Astrocyte (in vitro differentiated cells and primary cell): ENCODE results near the gene IMPDH1. TPM values are rescaled to one million over a fixed set of nuclear protein-coding genes. Genes with fewer than 3 reads are reported as not detected.

Experiments
- DNase-seq: peaks from one replicate; pipeline ENCODE4 v3.0.0-alpha.2; 2010; ENCODE audit warnings: low read depth
- FAIRE-seq: peaks from 2 replicates; lab custom pipeline; 2011; peaks lifted over from hg19 to GRCh38; lab: Jason Lieb, UNC
- H2AFZ ChIP-seq: 2 replicates; pipeline ENCODE4 v1.6.0; 2012; ENCODE audit warnings: low read depth, low read length, inconsistent platforms
- H3K27ac ChIP-seq: 2 replicates; pipeline ENCODE4 v1.5.1; 2011; ENCODE audit warnings: low read depth, low read length, inconsistent platforms
- H3K27me3 ChIP-seq: 2 replicates; pipeline ENCODE4 v1.6.0; 2011; ENCODE audit warnings: low read length, inconsistent platforms; ENCODE audit not compliant: insufficient read depth
- H3K36me3 ChIP-seq: 2 replicates; pipeline ENCODE4 v1.5.1; 2011; ENCODE audit warnings: low read length, inconsistent platforms; ENCODE audit not compliant: insufficient read depth
- H3K4me1 ChIP-seq: 2 replicates; pipeline ENCODE4 v1.5.1; 2011; ENCODE audit warnings: low read length, inconsistent platforms; ENCODE audit not compliant: insufficient read depth
- H3K4me2 ChIP-seq: 2 replicates; pipeline ENCODE4 v1.6.0; 2012; ENCODE audit warnings: low read length, inconsistent platforms
- H3K4me3 ChIP-seq: 2 replicates; pipeline ENCODE4 v1.5.1; 2011; ENCODE audit warnings: low read depth, mild to moderate bottlenecking, low read length, inconsistent platforms; ENCODE audit not compliant: insufficient read depth
- H3K79me2 ChIP-seq: 2 replicates; pipeline ENCODE4 v1.6.0; 2012; ENCODE audit warnings: mild to moderate bottlenecking, low read length, inconsistent platforms; ENCODE audit not compliant: insufficient read depth
- H3K9ac ChIP-seq: 2 replicates; pipeline ENCODE4 v1.6.0; 2012; ENCODE audit warnings: mild to moderate bottlenecking, low read length, inconsistent platforms
- H3K9me3 ChIP-seq: 2 replicates; pipeline ENCODE4 v1.5.1; 2012; ENCODE audit warnings: low read depth, mild to moderate bottlenecking, low read length, inconsistent platforms; ENCODE audit not compliant: insufficient read depth
- H4K20me1 ChIP-seq: 2 replicates; pipeline ENCODE4 v1.6.0; 2012; ENCODE audit warnings: low read length, inconsistent platforms; ENCODE audit not compliant: insufficient read depth
- H3K27ac Mint-ChIP-seq: one replicate; pipeline ENCODE4 v1.8.0; 2021; ENCODE audit warnings: mild to moderate bottlenecking, mixed read lengths; ENCODE audit not compliant: unreplicated experiment
- H3K27me3 Mint-ChIP-seq: one replicate; pipeline ENCODE4 v1.8.0; 2021; ENCODE audit warnings: low read depth, mixed read lengths; ENCODE audit not compliant: unreplicated experiment
- H3K36me3 Mint-ChIP-seq: one replicate; pipeline ENCODE4 v1.8.0; 2021; ENCODE audit warnings: low read depth, mixed read lengths; ENCODE audit not compliant: unreplicated experiment
- H3K4me1 Mint-ChIP-seq: one replicate; pipeline ENCODE4 v1.8.0; 2021; ENCODE audit warnings: low read depth, mixed read lengths; ENCODE audit not compliant: unreplicated experiment
- H3K4me3 Mint-ChIP-seq: one replicate; pipeline ENCODE4 v1.8.0; 2021; ENCODE audit warnings: mild to moderate bottlenecking, moderate library complexity, mixed read lengths; ENCODE audit not compliant: unreplicated experiment
- H3K9me3 Mint-ChIP-seq: one replicate; pipeline ENCODE4 v1.8.0; 2021; ENCODE audit warnings: mild to moderate bottlenecking, mixed read lengths; ENCODE audit not compliant: unreplicated experiment
- CTCF ChIP-seq: IDR thresholded peaks from 2 replicates; pipeline ENCODE4 v1.5.1; 2011; ENCODE audit warnings: low read depth, mild to moderate bottlenecking, inconsistent platforms, low read length, moderate library complexity; ENCODE audit not compliant: insufficient read depth
- EZH2 ChIP-seq: IDR thresholded peaks from 2 replicates; pipeline ENCODE4 v1.6.1; 2012; ENCODE audit warnings: mild to moderate bottlenecking, low read length, inconsistent platforms; ENCODE audit not compliant: insufficient read depth
- total RNA-seq: library from RNA; stranded (reverse); gene quantifications from 2 replicates; pipeline ENCODE4 v1.2.1, GENCODE V29; 2021

IMPDH1 gene
- total RNA-seq, 1 donor from 2014 or later: 43.9 TPM

- Histone ChIP-seq H3K27ac (no peak overlapping the region), H3K9ac (peak overlapping the region; percentile 8), H3K27me3 (peaks cover 4% of the 10 kb centered on the region), H3K4me3 (peak overlapping the region; percentile 7), H3K9me3 (no peaks in the 10 kb centered on the region), H3K36me3 (peaks cover 5% of the 10 kb centered on the region), H4K20me1 (peaks cover 24% of the 10 kb centered on the region), H3K79me2 (peaks cover 34% of the 10 kb centered on the region), H2AFZ (peak overlapping the region; percentile 58), H3K4me2 (peak overlapping the region; percentile 89), H3K4me1 (peaks cover 17% of the 10 kb centered on the region)
- TF ChIP-seq EZH2: no peak
- TF ChIP-seq CTCF: no peak
- Mint-ChIP-seq H3K27me3 (peaks cover 4% of the 10 kb centered on the region), H3K27ac (no peak overlapping the region), H3K4me1 (peaks cover 8% of the 10 kb centered on the region), H3K36me3 (peaks cover 7% of the 10 kb centered on the region), H3K9me3 (no peaks in the 10 kb centered on the region), H3K4me3 (peak overlapping the region; percentile 87)
- FAIRE-seq (no peak), DNase-seq (peak; percentile 87)
Measured at GRCh38 chr7:128453836-128454804, 44.3 kb upstream of the IMPDH1 start.

- no peak overlapping the region for H3K27ac ChIP-seq
- Mint-ChIP-seq H3K27me3 (peaks cover 4% of the 10 kb centered on the region), H3K9me3 (no peaks in the 10 kb centered on the region), H3K4me1 (peaks cover 4% of the 10 kb centered on the region), H3K27ac (no peak overlapping the region), H3K36me3 (peaks cover 3% of the 10 kb centered on the region), H3K4me3 (no peak overlapping the region)
- FAIRE-seq (no peak), DNase-seq (no peak)
- TF ChIP-seq CTCF (no peak), EZH2 (no peak)
- H2AFZ ChIP-seq: no peak overlapping the region
- H3K4me3 ChIP-seq: no peak overlapping the region
- H3K27me3 ChIP-seq: peaks cover 4% of the 10 kb centered on the region
- H3K4me1 ChIP-seq: peaks cover 15% of the 10 kb centered on the region
- H3K4me2 ChIP-seq: no peak overlapping the region
- H4K20me1 ChIP-seq: peaks cover 8% of the 10 kb centered on the region
- H3K79me2 ChIP-seq: peaks cover 18% of the 10 kb centered on the region
- H3K9ac ChIP-seq: no peak overlapping the region
- H3K36me3 ChIP-seq: no peaks in the 10 kb centered on the region
- no peaks in the 10 kb centered on the region for H3K9me3 ChIP-seq
Measured at GRCh38 chr7:128452552-128452951, 42.8 kb upstream of the IMPDH1 start.
